GM18868 (cell line): Measurements from ENCODE around the gene FKBP14.

Source experiments
- ATAC-seq: cut with Tn5 transposase; IDR thresholded peaks from one replicate; pipeline ENCODE4 v1.9.1; 2021; ENCODE audit warnings: mild to moderate bottlenecking, moderate library complexity; ENCODE audit not compliant: unreplicated experiment

The FKBP14 gene

DNA sequence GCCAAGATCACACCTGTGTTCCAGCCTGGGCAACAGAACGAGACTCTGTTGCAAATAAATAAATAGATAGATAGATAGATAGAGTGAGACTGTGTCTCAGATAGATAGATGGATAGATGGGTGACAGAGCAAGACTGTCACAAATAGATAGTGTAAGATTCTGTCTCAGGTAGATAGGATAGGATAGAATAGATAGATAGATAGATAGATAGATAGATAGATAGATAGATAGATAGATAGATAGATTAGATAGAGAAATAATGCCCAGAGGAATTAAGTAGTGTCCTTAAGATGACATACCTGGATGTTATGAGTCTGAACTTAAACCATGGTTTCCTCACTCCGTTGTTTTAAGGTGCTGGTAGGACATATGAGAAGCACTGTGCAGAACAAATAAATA, 9.7 kb upstream of the FKBP14 start:
- ATAC-seq = no peak

DNA sequence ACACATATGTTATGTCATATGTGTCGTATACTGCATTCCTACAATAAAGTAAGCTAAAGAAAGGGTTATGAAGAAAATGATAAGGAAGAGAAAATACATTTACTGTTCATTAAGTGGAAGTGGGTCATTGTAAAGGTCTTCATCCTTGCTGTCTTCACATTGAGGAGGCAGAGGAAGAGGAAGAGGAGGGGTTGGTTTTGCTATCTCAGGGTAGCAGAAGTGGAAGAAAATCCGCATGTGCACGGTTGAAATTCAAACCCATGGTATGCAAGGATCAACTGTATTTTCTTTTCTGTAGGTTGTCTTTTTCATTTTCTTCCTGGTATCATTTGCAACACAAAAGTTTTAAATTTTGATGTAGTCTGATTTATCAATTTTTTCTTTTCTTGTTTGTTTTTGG, 8.0 kb upstream of the FKBP14 start:
- ATAC-seq = no peak

DNA sequence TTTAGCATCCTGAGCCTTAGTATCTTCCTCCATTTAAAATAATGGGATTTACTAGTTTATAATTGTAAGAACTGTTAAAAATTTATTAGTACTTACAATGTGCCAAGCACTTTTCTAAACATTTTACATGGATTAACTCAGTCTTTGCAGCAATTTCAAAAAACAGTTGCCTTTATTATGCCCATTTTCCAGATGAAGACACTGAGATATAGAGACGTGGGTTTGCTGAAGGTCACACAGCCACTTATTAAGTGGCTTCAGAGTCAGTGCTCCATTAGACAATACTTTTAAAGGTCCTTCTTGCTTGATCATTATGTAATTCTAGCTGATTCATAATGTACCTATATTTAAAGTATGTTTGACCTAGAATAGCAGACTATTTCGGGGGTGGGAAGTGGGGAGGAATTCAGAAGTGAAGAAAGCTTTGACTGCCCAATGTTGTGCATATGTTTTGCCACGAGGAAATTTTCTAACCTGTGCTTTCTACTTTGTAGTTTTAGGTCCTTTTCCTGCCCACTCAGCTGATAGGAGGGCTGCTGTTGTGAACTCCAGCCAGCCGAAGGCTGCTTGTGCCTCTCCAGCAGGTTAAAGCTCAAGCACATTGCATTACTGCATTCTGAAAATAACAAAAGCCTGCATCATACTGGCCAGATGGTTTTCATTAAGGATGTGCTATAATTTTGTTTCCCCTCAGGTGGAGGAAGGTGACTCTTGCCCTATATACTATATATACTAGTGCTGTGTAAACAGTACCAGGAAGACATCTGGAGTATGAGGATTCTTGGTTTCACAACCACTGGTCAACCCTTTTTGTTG, 6.0 kb upstream of the FKBP14 start:
- ATAC-seq = no peak

- ATAC-seq = no peak
Measured at GRCh38 chr7:30029696-30030095, 3.2 kb upstream of the FKBP14 start.

- peak; percentile 17 for ATAC-seq
Measured at GRCh38 chr7:30028749-30029635, 2.5 kb upstream of the FKBP14 start.

DNA sequence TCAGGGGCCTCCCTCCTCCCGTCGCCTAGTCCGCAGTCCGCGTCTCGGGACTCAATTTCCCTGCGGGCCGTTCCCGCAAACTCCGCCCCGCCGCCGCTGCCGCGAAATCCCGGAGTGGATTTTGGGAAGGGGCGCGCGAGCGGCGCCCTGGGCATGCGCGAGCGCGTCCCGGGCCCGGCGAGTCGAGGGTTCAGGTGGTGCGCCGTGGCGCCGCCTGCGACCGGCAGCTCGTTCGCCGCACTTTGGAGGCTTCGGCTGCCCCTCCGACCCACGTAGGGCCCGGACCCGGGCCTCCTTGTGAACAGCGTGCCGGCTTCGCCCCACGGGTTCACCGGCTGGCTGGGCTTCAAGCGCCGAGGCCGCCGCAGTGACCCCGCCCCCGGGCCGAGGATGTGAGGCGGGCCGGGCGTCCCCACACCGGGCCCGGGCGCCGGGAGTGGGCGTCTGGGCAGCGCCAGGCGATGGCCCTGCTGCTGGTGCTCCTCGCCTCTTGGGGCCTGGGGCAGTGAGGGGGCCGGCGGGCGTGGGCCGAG, 1.8 kb upstream of the FKBP14 start, which contains the start of gene PLEKHA8:
Gene PLEKHA8 (plus strand): TSS at position 197 of the 533 bp plus-strand sequence. CDS start 351 bp downstream, outside the sequence.
- ATAC-seq = peak; percentile 48

DNA sequence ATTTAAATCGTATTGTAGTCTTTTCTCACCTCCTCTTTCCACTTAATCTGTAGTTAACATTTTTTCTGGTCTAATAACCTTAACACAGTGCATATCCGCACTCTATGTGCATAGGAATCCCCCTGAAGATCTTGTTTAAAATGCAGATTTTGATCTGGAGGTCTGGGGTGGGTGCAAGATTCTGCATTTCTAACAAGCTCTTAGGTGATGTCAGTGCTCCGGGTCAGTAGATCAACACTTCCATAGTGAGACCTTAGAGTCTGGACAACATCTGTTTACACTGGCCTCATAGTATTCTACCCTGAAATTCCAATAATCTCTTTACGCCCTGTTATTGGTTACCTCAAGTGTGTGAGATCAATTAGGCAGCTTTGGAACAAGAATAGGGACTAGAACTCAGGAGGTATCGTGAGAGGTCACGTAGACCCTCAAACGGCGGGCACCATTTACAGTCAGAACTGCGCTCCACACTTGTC, 1.3 kb upstream of the FKBP14 start:
- ATAC-seq = peak; percentile 0

GRCh38 chr7:30027065-30027456, 559 bp upstream of the FKBP14 start:
- ATAC-seq = no peak

GRCh38 chr7:30023524-30023923, 3.0 kb downstream of the FKBP14 start:
- no peak for ATAC-seq

DNA sequence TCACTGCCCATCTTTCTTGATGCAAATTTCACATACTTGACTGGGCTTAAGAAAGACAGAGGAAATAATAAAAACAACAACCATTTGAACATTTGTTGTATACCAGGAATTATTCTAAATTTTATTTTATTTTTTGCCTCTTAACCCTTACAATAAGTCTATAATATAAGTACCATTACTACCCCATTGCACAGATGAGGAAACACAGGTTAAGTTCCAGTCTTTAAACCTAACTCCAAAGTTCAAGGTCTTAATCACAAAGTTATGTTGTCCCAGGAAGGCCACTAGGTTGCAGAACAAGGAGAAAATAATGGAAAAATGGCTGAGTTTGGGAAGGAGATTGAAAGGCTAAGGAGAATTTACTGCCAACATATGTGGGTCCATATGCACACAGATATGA, 3.5 kb downstream of the FKBP14 start:
- ATAC-seq = no peak

DNA sequence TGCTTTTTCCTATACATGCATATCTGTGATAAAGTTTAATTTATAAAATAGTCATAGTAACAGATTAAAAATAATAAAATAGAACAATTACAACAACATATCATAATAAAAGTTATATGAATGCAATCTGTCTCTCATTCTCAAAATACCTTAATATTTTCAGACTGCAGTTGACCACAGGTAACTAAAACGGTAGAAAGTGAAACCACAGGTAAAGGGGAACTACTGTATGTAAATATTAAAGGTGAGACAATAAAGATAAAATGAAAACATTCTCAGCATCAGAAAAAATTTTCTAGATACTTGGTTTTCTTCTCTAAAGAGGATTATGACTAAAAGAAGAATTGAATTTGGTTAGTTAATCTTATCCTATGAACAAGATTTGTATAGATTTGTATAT, 6.0 kb downstream of the FKBP14 start:
- ATAC-seq = no peak

DNA sequence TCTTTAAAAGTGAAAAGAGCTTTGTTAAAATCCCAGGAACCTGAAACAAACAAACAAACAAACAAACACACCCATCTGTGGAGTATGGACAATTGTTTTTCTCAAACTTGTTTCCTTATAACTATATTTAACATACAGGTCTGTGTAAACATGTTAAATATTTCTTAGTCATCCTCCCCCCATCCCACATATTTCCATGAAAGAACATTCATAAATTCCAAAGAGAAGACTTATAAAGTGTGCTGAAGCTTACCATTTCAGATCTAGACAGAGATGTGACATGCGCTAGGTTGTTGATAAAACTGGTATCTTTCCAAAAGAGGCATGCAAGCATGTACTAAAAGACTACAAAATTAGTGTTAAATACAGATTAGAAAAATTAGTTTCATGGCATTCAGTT, 6.5 kb downstream of the FKBP14 start:
- ATAC-seq = no peak

- ATAC-seq = no peak
Measured at GRCh38 chr7:30019387-30019786, 7.1 kb downstream of the FKBP14 start.

GRCh38 chr7:30018451-30018850, 8.1 kb downstream of the FKBP14 start:
- ATAC-seq = no peak

- no peak for ATAC-seq
Measured at GRCh38 chr7:30012757-30013156, 13.7 kb downstream of the FKBP14 start.

- ATAC-seq = no peak
Measured at GRCh38 chr7:30010021-30010420, 16.5 kb downstream of the FKBP14 start.

GRCh38 chr7:30005464-30005863, 21.0 kb downstream of the FKBP14 start:
- no peak for ATAC-seq

GRCh38 chr7:30003098-30003497, 23.4 kb downstream of the FKBP14 start:
- no peak for ATAC-seq

DNA sequence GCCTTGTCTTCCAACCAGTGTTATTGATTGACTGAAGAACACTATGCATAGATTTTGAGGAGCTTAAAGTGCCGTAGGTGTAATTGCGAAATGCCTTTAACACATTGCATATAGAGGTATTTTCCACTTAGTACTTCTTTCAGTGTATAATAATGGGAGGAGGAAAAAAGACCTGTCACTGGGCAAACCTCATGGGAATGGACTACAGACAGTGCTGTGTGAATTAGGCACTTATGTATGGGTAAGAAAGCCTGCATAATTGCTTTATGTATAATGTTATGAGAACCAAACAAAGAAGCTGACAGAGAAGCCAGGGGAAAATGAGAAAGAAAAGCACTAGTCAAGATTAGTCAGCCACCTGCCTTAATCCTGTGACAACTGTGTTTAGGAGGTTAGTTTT, 24.5 kb downstream of the FKBP14 start:
- ATAC-seq = no peak

DNA sequence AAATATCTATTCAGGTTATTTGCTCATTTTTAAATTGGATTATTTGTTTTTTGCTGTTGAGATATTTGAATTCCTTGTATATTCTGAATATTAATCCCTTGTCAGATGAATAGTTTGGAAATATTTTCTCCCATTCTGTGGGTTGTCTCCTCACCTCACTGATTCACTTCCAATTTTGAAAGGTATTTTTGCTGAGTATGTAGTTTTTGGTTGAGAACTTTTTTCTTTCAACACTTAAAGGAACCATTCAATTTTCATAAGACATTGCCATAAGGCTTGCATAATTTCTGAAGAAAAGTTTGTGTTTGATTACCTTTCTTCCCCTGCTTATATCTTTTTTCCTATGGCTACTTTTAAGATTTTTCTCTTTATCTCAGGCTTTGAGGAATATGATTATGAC, 28.0 kb downstream of the FKBP14 start:
- no peak for ATAC-seq

- no peak for ATAC-seq
Measured at GRCh38 chr7:29996321-29996720, 30.2 kb downstream of the FKBP14 start.

DNA sequence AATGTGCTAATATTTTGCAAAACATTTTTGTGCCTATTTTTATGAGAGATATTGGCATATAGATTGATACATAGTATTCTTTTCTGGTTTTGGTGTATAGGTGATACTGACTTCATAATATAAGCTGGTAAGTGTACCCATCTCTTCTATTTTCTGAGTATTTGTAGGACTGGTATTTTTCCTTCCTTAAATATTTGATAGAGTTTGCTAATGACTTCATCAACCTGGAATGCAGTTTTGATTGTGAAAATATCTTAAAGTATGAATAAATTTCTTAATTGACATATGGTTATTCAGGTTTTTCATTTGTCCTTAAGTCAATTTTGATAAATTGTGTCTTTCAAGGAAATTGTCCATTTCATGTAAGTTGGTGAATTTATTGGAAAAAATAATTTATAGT, 30.9 kb downstream of the FKBP14 start:
- ATAC-seq = no peak
